IMR-90 (cell line): ENCODE measurements around the gene MROH8. TPM values are rescaled to one million over a fixed set of nuclear protein-coding genes. Genes with fewer than 3 reads are reported as not detected.

ENCODE experiments used
- ATAC-seq: fragments of 200-7000 bp; cut with Tn5 transposase; 2 replicates; pipeline ENCODE4 v1.9.1; 2020; ENCODE audit warnings: low read depth, mild to moderate bottlenecking, moderate library complexity
- BruUV-seq: library from RNA; stranded (reverse); fragments of 400-500 nt; replicated peaks from 2 replicates; lab custom pipeline; 2021; lab: Mats Ljungman, UMichigan
- CTCF ChIA-PET: fragments of 300-600 bp; formaldehyde crosslinking; extraction: SDS; loops from one replicate; lab custom pipeline; 2021; ENCODE audit warnings: antibody characterized with exemption; lab: Yijun Ruan, JAX
- POLR2A ChIA-PET: fragments of 300-600 bp; sonication (Branson Sonifier 250); formaldehyde crosslinking; loops from one replicate; lab custom pipeline; 2022; ENCODE audit warnings: antibody characterized with exemption; ENCODE audit not compliant: unreplicated experiment; lab: Charles Lee
- DNase-seq: peaks from one replicate; pipeline ENCODE4 v3.0.0; 2013
- H2AFZ ChIP-seq: replicated peaks from 2 replicates; pipeline ENCODE3; 2013; ENCODE audit warnings: low read length, mild to moderate bottlenecking; ENCODE audit not compliant: poor library complexity
- H2AK5ac ChIP-seq: 2 replicates; pipeline ENCODE4 v1.6.1; 2013; ENCODE audit warnings: low read depth, low read length, inconsistent platforms
- H2AK9ac ChIP-seq: replicated peaks from 2 replicates; pipeline ENCODE3; 2013; ENCODE audit warnings: mild to moderate bottlenecking, low read depth, low read length, moderate library complexity; ENCODE audit not compliant: poor library complexity
- H2BK120ac ChIP-seq: 2 replicates; pipeline ENCODE4 v1.6.1; 2013; ENCODE audit warnings: low read depth, low read length, inconsistent platforms
- H2BK15ac ChIP-seq: 3 replicates; pipeline ENCODE4 v1.6.1; 2013; ENCODE audit warnings: low read depth, low read length, inconsistent platforms
- H2BK20ac ChIP-seq: 2 replicates; pipeline ENCODE4 v1.6.1; 2013; ENCODE audit warnings: low read depth, mild to moderate bottlenecking, inconsistent platforms, low read length, moderate library complexity
- H2BK5ac ChIP-seq: 2 replicates; pipeline ENCODE4 v1.6.1; 2013; ENCODE audit warnings: mild to moderate bottlenecking, low read depth, low read length, inconsistent platforms; ENCODE audit not compliant: poor library complexity, severe bottlenecking
- H3K14ac ChIP-seq: replicated peaks from 2 replicates; pipeline ENCODE4 v1.6.1; 2013; ENCODE audit warnings: low read depth, low read length, inconsistent platforms
- H3K18ac ChIP-seq: 2 replicates; pipeline ENCODE4 v1.6.1; 2013; ENCODE audit warnings: low read depth, low read length, control low read depth
- H3K23ac ChIP-seq: 2 replicates; pipeline ENCODE4 v1.6.1; 2013; ENCODE audit warnings: low read depth, low read length, inconsistent platforms
- H3K27ac ChIP-seq: 2 replicates; pipeline ENCODE4 v1.5.1; 2013; ENCODE audit warnings: mild to moderate bottlenecking, control low read depth, low read length; ENCODE audit not compliant: insufficient read depth
- H3K27me3 ChIP-seq: 2 replicates; pipeline ENCODE4 v1.6.1; 2013; ENCODE audit warnings: low read length; ENCODE audit not compliant: control insufficient read depth, insufficient read depth
- H3K36me3 ChIP-seq: 2 replicates; pipeline ENCODE4 v1.6.1; 2013; ENCODE audit warnings: low read length, mixed read lengths; ENCODE audit not compliant: control insufficient read depth, insufficient read depth
- H3K4ac ChIP-seq: 2 replicates; pipeline ENCODE4 v1.6.1; 2013; ENCODE audit warnings: low read depth, low read length, inconsistent platforms
- H3K4me1 ChIP-seq: 2 replicates; pipeline ENCODE4 v1.6.1; 2013; ENCODE audit warnings: low read length, mixed read lengths; ENCODE audit not compliant: control insufficient read depth, insufficient read depth
- H3K4me2 ChIP-seq: 2 replicates; pipeline ENCODE4 v1.6.1; 2013; ENCODE audit warnings: low read depth, mild to moderate bottlenecking, control low read depth, low read length, moderate library complexity
- H3K4me3 ChIP-seq: 2 replicates; pipeline ENCODE4 v1.5.1; 2013; ENCODE audit warnings: low read depth, mild to moderate bottlenecking, control low read depth, low read length, moderate library complexity; ENCODE audit not compliant: insufficient read depth
- H3K56ac ChIP-seq: 2 replicates; pipeline ENCODE4 v1.6.1; 2013; ENCODE audit warnings: low read length, inconsistent platforms; ENCODE audit not compliant: insufficient read depth; ENCODE audit errors: extremely low read depth
- H3K79me1 ChIP-seq, 2 experiments: 2 replicates each; pipeline ENCODE4 v1.6.1; 2013; ENCODE audit warnings: low read length in 2 of 2, inconsistent platforms in 1 of 2, low read depth in 1 of 2
- H3K9ac ChIP-seq: 2 replicates; pipeline ENCODE4 v1.6.1; 2013; ENCODE audit warnings: low read depth, low read length, control low read depth
- H3K9me1 ChIP-seq: 2 replicates; pipeline ENCODE4 v1.6.1; 2013; ENCODE audit warnings: low read length, inconsistent platforms; ENCODE audit not compliant: insufficient read depth
- H3K9me3 ChIP-seq: 2 replicates; pipeline ENCODE4 v1.6.1; 2013; ENCODE audit warnings: low read length; ENCODE audit not compliant: control insufficient read depth, insufficient read depth
- H4K20me1 ChIP-seq: 2 replicates; pipeline ENCODE4 v1.6.1; 2013; ENCODE audit warnings: low read length, inconsistent platforms; ENCODE audit not compliant: insufficient read depth
- H4K5ac ChIP-seq: 2 replicates; pipeline ENCODE4 v1.6.1; 2013; ENCODE audit warnings: mild to moderate bottlenecking, low read depth, low read length, control low read depth
- H4K8ac ChIP-seq, 2 experiments: 2 replicates each; pipeline ENCODE4 v1.6.1; 2013; ENCODE audit warnings: low read depth in 2 of 2, low read length in 2 of 2, control low read depth in 1 of 2, inconsistent platforms in 1 of 2
- H4K91ac ChIP-seq: 2 replicates; pipeline ENCODE4 v1.6.1; 2013; ENCODE audit warnings: low read depth, low read length, inconsistent platforms; ENCODE audit not compliant: insufficient read depth
- CHD1 ChIP-seq: IDR thresholded peaks from 2 replicates; pipeline ENCODE4 v1.6.1; 2012; ENCODE audit warnings: low read depth, low read length, improper control_type of control experiment
- CTCF ChIP-seq: conservative IDR thresholded peaks from 2 replicates; pipeline ENCODE4 v1.5.1; 2012; ENCODE audit warnings: mild to moderate bottlenecking, low read depth, low read length, improper control_type of control experiment
- ELK1 ChIP-seq: fragments of 150-350 bp; IDR thresholded peaks from 2 replicates; pipeline ENCODE4 v1.6.1; 2016; ENCODE audit warnings: low read depth, mild to moderate bottlenecking, low read length, moderate library complexity, borderline replicate concordance
- FOS ChIP-seq: fragments of 150-350 bp; IDR thresholded peaks from 2 replicates; pipeline ENCODE4 v1.6.1; 2016; ENCODE audit warnings: low read depth, low read length
- MAZ ChIP-seq: IDR thresholded peaks from 2 replicates; pipeline ENCODE4 v1.6.1; 2012; ENCODE audit warnings: low read depth, mild to moderate bottlenecking, low read length, improper control_type of control experiment, moderate library complexity, borderline replicate concordance
- MXI1 ChIP-seq: IDR thresholded peaks from 2 replicates; pipeline ENCODE4 v1.6.1; 2012; ENCODE audit warnings: low read depth, mild to moderate bottlenecking, low read length, moderate library complexity, borderline replicate concordance
- NFE2L2 ChIP-seq: fragments of 150-350 bp; IDR thresholded peaks from 2 replicates; pipeline ENCODE4 v1.6.1; 2016; ENCODE audit warnings: low read depth, mild to moderate bottlenecking, low read length
- RCOR1 ChIP-seq: IDR thresholded peaks from 2 replicates; pipeline ENCODE4 v1.6.1; 2012; ENCODE audit warnings: mild to moderate bottlenecking, low read length, improper control_type of control experiment; ENCODE audit not compliant: insufficient replicate concordance
- RFX5 ChIP-seq: IDR thresholded peaks from 2 replicates; pipeline ENCODE4 v1.8.0; 2012; ENCODE audit warnings: low read depth, mild to moderate bottlenecking, low read length, moderate library complexity
- SMC3 ChIP-seq: fragments of 150-350 bp; IDR thresholded peaks from 2 replicates; pipeline ENCODE4 v1.6.1; 2016; ENCODE audit warnings: low read depth, mild to moderate bottlenecking, antibody characterized with exemption, low read length, moderate library complexity
- USF2 ChIP-seq: fragments of 150-350 bp; IDR thresholded peaks from 2 replicates; pipeline ENCODE4 v1.6.1; 2017; ENCODE audit warnings: mild to moderate bottlenecking, antibody characterized with exemption, low read length, low read depth
- WGBS, 2 experiments: methylation state at CpG; one replicate each; pipeline versions ENCODE4 v1.1.5 to v1.1.7; 2013; ENCODE audit warnings: missing lambda C conversion rate in 2 of 2; ENCODE audit not compliant: insufficient read length in 1 of 2; ENCODE audit errors: extremely low coverage in 2 of 2; 5-methylcytosine and 5-hydroxymethylcytosine counted together
- dilution Hi-C: fragments of 300-500 bp; cut with HindIII; formaldehyde crosslinking; loops from one replicate; pipeline ENCODE4 v1.14.3; 2018; ENCODE audit warnings: low sequenced_read_pairs; ENCODE audit not compliant: unreplicated experiment
- in situ Hi-C: fragments of 300-500 bp; cut with MboI; formaldehyde crosslinking; loops from 3 replicates; pipeline ENCODE4 v1.14.3; 2019; ENCODE audit warnings: low sequenced_read_pairs, inconsistent platforms, mixed read lengths
- intact Hi-C: fragments of 100-400 bp; cut with micrococcal nuclease; formaldehyde crosslinking; loops from 2 replicates; pipeline ENCODE4 v1.10.0; 2022
- polyA plus RNA-seq, 3 experiments: library from polyadenylated mRNA; depleted of rRNA; stranded (reverse); fragments of >200 nt; gene quantifications; 2 replicates each; pipeline ENCODE4 v1.2.3, GENCODE V29; 2012; ENCODE audit warnings: low replicate concordance in 1 of 3
- total RNA-seq: library from RNA; depleted of rRNA; stranded (reverse); fragments of >200 nt; gene quantifications from 2 replicates; pipeline ENCODE4 v1.2.3, GENCODE V29; 2012

MROH8 gene
- total and polyA plus RNA-seq, 2 of the 4 experiments (the other 2 are of a cell fraction): 1.3 to 1.8 TPM

- H3K56ac ChIP-seq: no peak overlapping the region
- no CpG with 5 or more reads among the region's 3 CpGs for WGBS, 2 experiments
- H3K23ac ChIP-seq: no peak overlapping the region
- H3K4me1 ChIP-seq: peaks cover 3% of the 10 kb centered on the region
- no peak for TF ChIP-seq CTCF
- TF ChIP-seq ELK1: no peak
- no peak for TF ChIP-seq MXI1
- TF ChIP-seq RCOR1: no peak
- no peak for TF ChIP-seq USF2
- no peak for TF ChIP-seq FOS
- no peak for TF ChIP-seq RFX5
- no peak for TF ChIP-seq NFE2L2
- no peak for TF ChIP-seq CHD1
- TF ChIP-seq SMC3: no peak
- TF ChIP-seq MAZ: no peak
- H2BK15ac ChIP-seq: no peak overlapping the region
- no peak overlapping the region for H3K14ac ChIP-seq
- H2BK20ac ChIP-seq: no peak overlapping the region
- no peak overlapping the region for H2AK5ac ChIP-seq
- H3K4me2 ChIP-seq: no peak overlapping the region
- no peak overlapping the region for H2BK120ac ChIP-seq
- H3K18ac ChIP-seq: no peak overlapping the region
- no peak overlapping the region for H3K27ac ChIP-seq
- H4K8ac ChIP-seq: no peak overlapping the region
- no peaks in the 10 kb centered on the region for H3K9me3 ChIP-seq
- ChIA-PET POLR2A (no interaction called here), CTCF (interaction anchor here (0.6 kb wide), 1 partner anchor 17 kb away, joined by 3 read pairs; no protein-coding TSS in a partner anchor)
- H3K9me1 ChIP-seq: peaks cover 6% of the 10 kb centered on the region; the same call in 1 of the 2 replicates
- H3K4ac ChIP-seq: no peak overlapping the region
- H2BK5ac ChIP-seq: no peak overlapping the region
- H4K5ac ChIP-seq: no peak overlapping the region
- no peak overlapping the region for H2AFZ ChIP-seq
- no peak overlapping the region for H4K91ac ChIP-seq
- H3K9ac ChIP-seq: no peak overlapping the region
- H3K27me3 ChIP-seq: no peaks in the 10 kb centered on the region
- intact Hi-C loops: no loop called here
- ATAC-seq (no peak), DNase-seq (no peak)
- dilution Hi-C loops: no loop called here
- H4K20me1 ChIP-seq: peaks cover 10% of the 10 kb centered on the region
- BruUV-seq: no TSS peak
- peaks cover 52% of the 10 kb centered on the region for H3K36me3 ChIP-seq
- H2AK9ac ChIP-seq: no peak overlapping the region
- no peak overlapping the region for H3K4me3 ChIP-seq
- in situ Hi-C loops: loop anchor here (10.0 kb wide), 1 partner anchor 176 kb away; no protein-coding TSS in a partner anchor
- peaks cover 17 to 35% of the 10 kb centered on the region in 2 experiments for H3K79me1 ChIP-seq
These were observed 29.8 kb upstream of the MROH8 start for GRCh38 chr20:37209193-37209592.
